ENCODE measurements around the gene CCDC192.

DNA sequence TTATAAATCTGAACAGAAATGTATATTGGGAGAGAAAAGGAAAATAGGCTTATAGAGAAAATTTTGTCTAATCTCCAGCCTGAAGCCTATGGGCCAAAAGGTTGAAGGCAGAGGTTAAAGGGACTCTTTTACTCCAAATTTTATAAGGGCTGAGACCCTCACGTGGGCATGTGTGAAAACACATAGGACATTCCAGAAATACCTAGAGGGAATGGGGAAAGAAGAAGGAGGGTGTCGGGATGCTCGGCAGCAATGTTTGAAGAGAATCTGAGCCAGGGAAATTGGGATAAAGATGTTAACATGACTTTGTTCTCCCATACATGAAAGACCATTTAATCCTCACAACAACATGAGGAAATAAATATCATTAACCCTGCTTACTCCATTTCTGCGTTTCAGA is 278.3 kb downstream of the CCDC192 start:
- TF ChIP-seq, protein P1, sequence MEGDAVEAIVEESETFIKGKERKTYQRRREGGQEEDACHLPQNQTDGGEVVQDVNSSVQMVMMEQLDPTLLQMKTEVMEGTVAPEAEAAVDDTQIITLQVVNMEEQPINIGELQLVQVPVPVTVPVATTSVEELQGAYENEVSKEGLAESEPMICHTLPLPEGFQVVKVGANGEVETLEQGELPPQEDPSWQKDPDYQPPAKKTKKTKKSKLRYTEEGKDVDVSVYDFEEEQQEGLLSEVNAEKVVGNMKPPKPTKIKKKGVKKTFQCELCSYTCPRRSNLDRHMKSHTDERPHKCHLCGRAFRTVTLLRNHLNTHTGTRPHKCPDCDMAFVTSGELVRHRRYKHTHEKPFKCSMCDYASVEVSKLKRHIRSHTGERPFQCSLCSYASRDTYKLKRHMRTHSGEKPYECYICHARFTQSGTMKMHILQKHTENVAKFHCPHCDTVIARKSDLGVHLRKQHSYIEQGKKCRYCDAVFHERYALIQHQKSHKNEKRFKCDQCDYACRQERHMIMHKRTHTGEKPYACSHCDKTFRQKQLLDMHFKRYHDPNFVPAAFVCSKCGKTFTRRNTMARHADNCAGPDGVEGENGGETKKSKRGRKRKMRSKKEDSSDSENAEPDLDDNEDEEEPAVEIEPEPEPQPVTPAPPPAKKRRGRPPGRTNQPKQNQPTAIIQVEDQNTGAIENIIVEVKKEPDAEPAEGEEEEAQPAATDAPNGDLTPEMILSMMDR (IDR thresholded peaks at IDR 0.05): no peak
- no peak for TF ChIP-seq EP300 (IDR thresholded peaks at IDR 0.05; ENCODE audit: low read depth)

Measured in transverse colon (tissue), 3 donors.